GM19193 (cell line): Measurements from ENCODE around the gene PLEKHA1.

Experiments
- POLR2A ChIP-seq: IDR thresholded peaks from 4 replicates; pipeline ENCODE4 v1.6.1; 2011; ENCODE audit not compliant: insufficient read depth, insufficient read length; ENCODE audit errors: extremely low read depth

PLEKHA1 gene

DNA sequence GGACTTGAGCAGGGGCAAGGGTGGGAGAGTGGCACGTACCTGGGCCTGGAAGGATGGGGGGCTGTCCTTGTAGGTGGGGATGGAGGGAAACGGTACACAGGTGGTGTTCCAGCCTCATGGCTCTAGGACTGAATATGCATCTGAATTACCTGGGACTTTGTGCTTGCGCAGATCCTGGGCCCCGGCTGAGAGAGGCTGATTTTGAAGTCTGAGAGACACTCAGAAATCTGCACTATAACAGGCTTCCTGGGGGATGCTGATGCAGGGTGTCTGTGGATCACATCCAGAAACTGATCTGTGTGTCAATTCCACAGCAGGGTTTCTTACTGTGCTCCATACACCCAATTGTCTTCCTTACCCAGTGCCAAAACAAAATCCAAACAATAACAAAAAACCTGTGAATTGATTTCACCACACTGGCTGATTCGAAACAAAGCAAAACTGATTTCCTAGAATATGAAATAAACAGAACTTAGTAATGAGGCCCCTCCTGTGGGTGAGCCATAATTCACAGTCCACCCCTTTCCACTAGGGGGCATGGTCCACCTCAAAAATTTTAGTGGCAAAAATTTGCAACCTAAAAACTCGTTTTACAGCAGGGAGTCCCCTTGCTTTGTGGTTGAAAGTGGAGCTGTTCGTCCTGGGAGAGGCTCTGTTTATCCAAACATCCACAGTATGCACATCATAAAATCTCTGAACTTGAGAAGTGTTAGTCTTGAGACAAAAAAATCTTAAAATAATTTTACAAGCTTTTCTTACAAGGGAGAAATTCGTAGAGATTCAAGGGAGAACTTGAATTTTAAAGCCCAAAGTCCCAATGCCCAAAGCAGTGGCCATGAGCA, 32.0 kb upstream of the PLEKHA1 start:
- no peak for TF ChIP-seq POLR2A

DNA sequence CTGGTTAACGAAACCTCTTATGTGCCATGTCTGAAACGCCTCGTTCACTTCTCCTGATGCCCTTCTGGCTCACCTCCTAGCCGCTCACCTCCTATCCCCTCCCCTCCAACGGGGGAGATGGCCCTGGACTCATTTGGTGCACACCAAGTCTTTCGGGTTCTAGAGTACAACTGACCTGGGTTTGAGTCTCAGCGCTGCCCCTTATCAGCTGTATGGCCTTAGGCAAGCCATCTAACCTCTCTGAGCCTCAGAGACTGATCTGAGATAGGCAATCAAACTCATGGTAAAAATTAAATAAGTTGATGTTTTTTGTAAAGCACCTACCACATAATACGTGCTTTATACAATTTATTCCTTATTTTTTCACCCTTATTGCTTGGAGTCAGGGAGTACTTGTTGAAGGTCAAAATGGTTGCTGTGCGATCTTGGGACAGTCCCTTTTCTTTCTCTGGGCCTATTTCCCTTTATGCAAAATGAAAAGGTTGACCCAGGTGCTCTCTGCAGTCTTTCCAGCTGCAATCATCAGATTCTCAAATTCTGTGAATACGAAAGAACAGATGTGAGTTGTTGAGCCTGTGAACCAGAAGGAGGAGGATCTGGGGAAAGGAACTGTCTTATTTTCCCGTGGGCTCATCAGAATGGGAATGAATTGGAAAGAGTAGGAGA, 31.2 kb upstream of the PLEKHA1 start:
- TF ChIP-seq POLR2A = no peak

DNA sequence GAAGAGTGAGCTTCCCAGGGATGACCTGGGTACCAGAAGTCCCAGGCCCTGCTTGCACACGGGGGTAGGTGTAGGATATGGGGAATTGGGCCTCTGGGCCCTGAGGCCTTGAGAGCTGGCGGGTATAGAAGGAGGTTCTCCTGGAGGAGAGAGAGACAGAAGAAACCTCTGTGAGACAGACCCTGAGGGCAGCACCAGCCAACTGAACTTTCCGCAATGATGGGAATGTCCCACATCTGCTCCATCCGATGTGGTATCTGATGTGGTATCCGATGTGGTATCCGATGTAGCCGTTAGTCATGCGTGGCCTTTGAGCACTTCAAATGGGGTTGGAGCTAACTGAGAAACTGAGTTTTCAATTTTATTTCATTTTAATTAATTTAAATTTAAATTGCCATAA, 30.6 kb upstream of the PLEKHA1 start:
- TF ChIP-seq POLR2A = no peak

GRCh38 chr10:122344741-122345258, 29.7 kb upstream of the PLEKHA1 start:
- no peak for TF ChIP-seq POLR2A

DNA sequence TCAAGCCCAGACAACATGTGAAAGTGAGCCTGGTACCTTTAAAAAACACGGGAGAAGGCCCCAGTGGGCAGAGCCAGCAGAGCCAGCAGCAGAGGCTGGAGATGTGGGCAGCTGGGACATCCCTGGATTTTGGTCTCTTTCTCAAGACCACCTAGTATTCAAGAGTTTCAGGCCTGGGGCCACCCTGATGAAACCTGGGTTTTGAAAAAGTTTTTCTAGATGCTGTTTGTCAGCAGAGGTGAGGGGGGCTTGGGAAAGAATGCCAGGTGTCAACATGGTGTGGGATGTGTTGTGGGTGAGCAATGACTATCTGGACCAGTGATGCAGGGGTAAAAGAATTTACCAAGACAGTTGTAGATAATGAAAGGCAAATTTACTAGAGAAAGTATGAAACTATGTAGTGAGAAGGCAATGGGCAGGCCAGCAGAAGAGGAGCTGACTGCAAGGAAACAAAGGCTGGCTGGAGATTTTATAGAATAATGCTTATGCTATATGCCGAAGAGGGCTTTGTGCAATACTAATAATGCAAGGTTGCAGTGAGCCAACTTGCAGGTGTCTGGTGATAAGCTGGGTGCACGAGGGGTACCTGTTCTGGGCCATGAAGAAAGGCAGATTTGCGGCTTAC, 28.1 kb upstream of the PLEKHA1 start:
- no peak for TF ChIP-seq POLR2A

DNA sequence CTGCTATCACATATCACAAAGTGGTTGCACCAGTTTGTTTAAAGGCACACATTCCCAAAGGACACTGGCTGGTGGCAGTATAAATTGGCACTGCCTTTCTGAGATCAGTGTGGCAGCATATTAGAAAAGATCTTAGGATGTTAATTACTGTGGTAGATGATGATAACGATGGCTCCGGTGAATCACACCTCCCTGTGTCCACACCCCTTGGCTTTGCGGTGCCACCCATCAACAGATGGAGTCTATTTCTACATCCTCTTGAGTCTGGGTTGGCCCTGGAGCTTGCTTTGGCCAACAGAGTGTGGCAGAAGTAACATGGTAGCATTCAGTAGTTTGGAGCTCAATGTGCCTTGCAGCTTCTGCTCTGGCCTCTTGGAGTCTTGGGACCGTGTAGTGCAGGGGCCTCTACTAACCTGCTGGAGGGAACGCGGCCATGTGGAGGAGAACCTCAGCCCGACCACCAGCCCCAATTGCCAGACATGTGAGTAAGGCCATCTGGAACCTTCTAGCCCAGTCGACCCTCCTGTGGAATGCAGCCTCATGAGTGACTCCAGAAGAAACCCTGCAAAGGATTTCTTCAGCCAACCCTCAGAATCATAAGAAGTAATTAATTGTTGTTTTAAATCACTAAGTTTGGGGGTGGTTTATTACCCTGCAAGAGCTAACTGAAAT, 27.2 kb upstream of the PLEKHA1 start:
- TF ChIP-seq POLR2A = no peak

DNA sequence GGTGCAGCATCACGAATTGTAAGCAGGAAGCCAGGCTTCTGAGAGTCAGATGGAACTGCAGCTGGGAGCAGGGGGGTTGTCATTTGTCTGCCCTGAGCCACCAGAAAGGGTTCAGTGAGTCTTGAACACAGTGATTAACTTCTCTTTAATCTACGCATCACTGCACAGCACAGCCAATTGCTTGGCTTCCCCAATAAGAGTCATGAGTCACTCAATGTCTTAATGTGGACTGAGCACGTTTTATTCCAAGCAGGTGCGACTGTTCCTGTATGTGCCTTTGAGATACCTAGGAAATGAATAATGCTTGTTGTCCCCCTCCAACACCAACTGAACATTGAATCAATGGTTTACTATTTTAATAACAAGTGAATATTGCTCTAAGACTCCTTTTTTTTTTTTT, 26.0 kb upstream of the PLEKHA1 start:
- TF ChIP-seq POLR2A = no peak

- TF ChIP-seq POLR2A = no peak
Measured at GRCh38 chr10:122348935-122349361, 25.6 kb upstream of the PLEKHA1 start.

DNA sequence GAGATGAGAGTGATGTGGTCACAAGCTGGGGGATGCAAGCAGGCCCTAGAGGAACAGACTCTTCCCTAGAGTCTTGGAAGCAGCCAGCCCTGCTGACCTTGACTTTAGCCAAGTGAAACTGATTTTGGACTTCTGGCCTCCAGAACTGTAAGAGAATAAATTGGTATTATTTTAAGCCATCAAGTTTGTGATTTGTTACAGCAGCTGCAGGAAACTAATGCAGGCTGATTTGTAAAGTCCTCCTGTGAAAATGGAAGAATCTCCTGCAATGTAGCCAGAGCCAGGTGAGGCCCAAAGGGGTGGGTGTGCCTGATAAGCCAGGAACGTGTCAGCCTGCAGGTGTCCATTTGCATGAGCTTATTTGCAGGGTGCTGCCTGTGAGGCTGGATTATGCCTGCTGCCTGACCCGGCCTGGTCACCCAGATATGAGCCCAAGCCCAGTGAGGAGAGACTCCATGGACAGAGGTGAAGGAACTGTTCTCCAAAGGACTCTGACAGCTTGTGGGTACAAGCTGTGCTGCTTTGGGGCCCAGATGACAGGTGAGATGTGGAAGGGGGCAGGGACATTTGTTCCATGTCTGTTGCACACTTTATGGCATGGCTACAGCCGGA, 24.6 kb upstream of the PLEKHA1 start:
- no peak for TF ChIP-seq POLR2A

GRCh38 chr10:122350893-122351292, 23.6 kb upstream of the PLEKHA1 start:
- TF ChIP-seq POLR2A = no peak

DNA sequence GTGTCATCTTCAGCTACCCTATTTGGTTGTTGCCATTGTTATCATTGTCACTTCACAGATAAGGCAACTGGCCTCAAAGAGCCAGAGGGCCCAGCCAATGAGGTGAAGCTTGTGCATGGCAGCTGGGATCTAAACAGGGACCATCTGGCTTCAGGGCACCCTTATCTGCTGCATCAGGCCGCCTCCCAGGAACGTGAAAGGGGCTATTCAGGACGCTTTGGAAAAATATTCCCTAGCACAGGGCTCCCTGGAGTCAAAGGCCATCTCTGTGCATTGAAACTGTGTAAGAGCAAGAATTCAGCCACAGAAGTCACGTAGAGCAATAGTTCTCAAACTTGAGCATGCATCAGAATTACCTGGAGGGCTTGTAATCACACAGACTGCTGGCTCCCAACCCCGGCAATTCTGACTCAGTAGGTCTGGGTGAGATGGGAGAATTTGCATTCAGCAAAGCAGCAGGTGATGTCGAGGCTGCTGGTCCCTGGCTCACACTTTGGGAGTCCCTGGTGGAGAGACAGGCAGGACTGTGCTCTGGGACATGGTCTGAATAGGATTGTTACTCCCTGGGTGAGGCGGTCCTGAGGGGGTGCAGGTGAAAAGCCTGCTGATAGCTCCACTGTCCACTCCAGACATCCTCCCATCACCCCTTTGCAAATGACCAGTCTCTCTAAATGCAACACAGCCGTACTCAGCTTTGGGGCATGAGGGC, 21.5 kb upstream of the PLEKHA1 start:
- no peak for TF ChIP-seq POLR2A

DNA sequence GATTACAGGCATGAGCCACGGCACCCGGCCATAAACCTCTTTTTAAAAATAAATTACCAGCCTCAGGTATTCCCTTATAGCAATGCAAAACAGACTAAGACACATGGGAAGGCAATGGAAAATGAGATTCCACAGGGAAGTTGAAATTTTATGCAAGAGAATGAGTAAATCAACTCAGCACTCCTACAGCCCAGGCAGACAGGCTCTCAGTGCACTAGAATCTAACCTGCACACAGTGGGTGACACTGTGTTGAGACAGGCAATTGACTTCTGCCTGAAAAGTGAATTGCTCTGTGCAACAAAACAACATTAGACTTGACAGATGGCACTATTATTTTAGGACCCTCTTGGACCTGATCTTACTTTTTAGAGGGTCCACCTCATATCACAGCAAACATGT, 20.1 kb upstream of the PLEKHA1 start:
- no peak for TF ChIP-seq POLR2A

GRCh38 chr10:122357685-122358084, 16.8 kb upstream of the PLEKHA1 start:
- no peak for TF ChIP-seq POLR2A

GRCh38 chr10:122359621-122360020, 14.9 kb upstream of the PLEKHA1 start:
- TF ChIP-seq POLR2A = no peak
